Measurements from ENCODE around the gene MLANA.

DNA sequence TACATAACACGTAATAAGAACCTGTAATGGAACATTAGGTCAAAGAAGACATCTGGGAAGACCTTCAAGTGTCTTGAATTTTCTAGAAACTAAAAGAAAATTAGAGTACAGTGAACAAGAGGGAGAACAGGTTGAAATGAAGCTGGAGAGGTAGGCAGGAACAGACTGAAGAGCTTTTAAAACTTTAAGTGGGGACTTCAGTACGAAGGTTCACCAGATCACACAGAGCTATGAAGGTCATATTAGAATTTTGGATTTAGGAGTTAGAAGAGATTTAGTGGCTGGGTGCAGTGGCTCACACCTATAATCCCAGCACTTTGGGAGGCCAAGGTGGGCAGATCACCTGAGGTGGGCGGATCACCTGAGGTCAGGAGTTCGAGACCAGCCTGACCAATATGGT is 26.6 kb downstream of the MLANA start:
- TF ChIP-seq, protein P1, sequence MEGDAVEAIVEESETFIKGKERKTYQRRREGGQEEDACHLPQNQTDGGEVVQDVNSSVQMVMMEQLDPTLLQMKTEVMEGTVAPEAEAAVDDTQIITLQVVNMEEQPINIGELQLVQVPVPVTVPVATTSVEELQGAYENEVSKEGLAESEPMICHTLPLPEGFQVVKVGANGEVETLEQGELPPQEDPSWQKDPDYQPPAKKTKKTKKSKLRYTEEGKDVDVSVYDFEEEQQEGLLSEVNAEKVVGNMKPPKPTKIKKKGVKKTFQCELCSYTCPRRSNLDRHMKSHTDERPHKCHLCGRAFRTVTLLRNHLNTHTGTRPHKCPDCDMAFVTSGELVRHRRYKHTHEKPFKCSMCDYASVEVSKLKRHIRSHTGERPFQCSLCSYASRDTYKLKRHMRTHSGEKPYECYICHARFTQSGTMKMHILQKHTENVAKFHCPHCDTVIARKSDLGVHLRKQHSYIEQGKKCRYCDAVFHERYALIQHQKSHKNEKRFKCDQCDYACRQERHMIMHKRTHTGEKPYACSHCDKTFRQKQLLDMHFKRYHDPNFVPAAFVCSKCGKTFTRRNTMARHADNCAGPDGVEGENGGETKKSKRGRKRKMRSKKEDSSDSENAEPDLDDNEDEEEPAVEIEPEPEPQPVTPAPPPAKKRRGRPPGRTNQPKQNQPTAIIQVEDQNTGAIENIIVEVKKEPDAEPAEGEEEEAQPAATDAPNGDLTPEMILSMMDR (IDR thresholded peaks at IDR 0.05): no peak
- TF ChIP-seq POLR2A (IDR thresholded peaks at IDR 0.05) (no peak), EP300 (IDR thresholded peaks at IDR 0.05) (no peak)

Data from ovary (tissue), 3 donors.